Thyroid gland (tissue), 4 donors: Measurements from ENCODE around the gene KIAA1755.

Experiments used
- CTCF ChIP-seq, 6 experiments: fragments of 200-600 bp in 3 of 6; fragments of 450-650 bp in 3 of 6; sonication (generic) in 3 of 6; IDR thresholded peaks; one replicate each; pipeline ENCODE4 v1.5.1; 2016 to 2019; ENCODE audit warnings: antibody characterized with exemption in 6 of 6, mild to moderate bottlenecking in 2 of 6, inconsistent platforms in 1 of 6, moderate library complexity in 1 of 6
- POLR2A ChIP-seq, 2 donors: fragments of 450-650 bp; IDR thresholded peaks; one replicate each; pipeline ENCODE4 v1.6.1; 2017; ENCODE audit warnings: antibody characterized with exemption in 2 of 2, mild to moderate bottlenecking in 2 of 2, moderate library complexity in 1 of 2

- no peak for TF ChIP-seq CTCF (IDR thresholded peaks at IDR 0.05)
- no peak for TF ChIP-seq POLR2A (IDR thresholded peaks at IDR 0.05)
Observed at GRCh38 chr20:38286586-38287531, 26.3 kb upstream of the KIAA1755 start.
